ENCODE data around the gene PTPRR. TPM values are rescaled to one million over a fixed set of nuclear protein-coding genes. Genes with fewer than 3 reads are reported as not detected.

PTPRR gene
- total and polyA plus RNA-seq, 8 donors, result 0.45 to 11.1 (median 3.9) TPM; not detected in 2

GRCh38 chr12:70763666-70764065 lies 156.9 kb downstream of the PTPRR start:
- no peak overlapping the region for H3K27ac ChIP-seq
- H3K27me3 ChIP-seq, result no peaks in the 10 kb centered on the region
- no peak for DNase-seq
- no peak overlapping the region for H3K4me3 ChIP-seq
- TF ChIP-seq POLR2A (IDR thresholded peaks at IDR 0.05) (no peak), POLR2AphosphoS5 (IDR thresholded peaks at IDR 0.05) (no peak), EP300 (IDR thresholded peaks at IDR 0.05) (no peak)
- no peaks in the 10 kb centered on the region for H3K36me3 ChIP-seq
- 63 to 79% (median 68%) methylated on average over 2 of the region's 2 CpGs for WGBS, 5 donors
- peaks cover 0 to 10% (median 3%) of the 10 kb centered on the region in 4 donors for H3K9me3 ChIP-seq
- no peaks in the 10 kb centered on the region for H3K4me1 ChIP-seq
- intact Hi-C loops (cut with DNase I; ENCODE audit: low total_unique reads), result no loop called here

GRCh38 chr12:70762000-70762399 lies 158.5 kb downstream of the PTPRR start:
- no peak for DNase-seq
- no peak overlapping the region for H3K27ac ChIP-seq
- 44 to 76% (median 66%) methylated on average over 2 of the region's 2 CpGs for WGBS, 5 donors
- peaks cover 0 to 10% (median 1%) of the 10 kb centered on the region in 4 donors for H3K4me1 ChIP-seq
- no peaks in the 10 kb centered on the region for H3K36me3 ChIP-seq
- no peak overlapping the region for H3K4me3 ChIP-seq
- no peaks in the 10 kb centered on the region for H3K27me3 ChIP-seq
- intact Hi-C loops (cut with DNase I; ENCODE audit: low total_unique reads), result no loop called here
- H3K9me3 ChIP-seq, result peaks cover 0 to 10% (median 3%) of the 10 kb centered on the region in 4 donors
- TF ChIP-seq POLR2A (IDR thresholded peaks at IDR 0.05), result no peak
- TF ChIP-seq POLR2AphosphoS5 (IDR thresholded peaks at IDR 0.05), result no peak
- no peak for TF ChIP-seq CTCF (IDR thresholded peaks at IDR 0.05)
- no peak for TF ChIP-seq EP300 (IDR thresholded peaks at IDR 0.05)

- Histone ChIP-seq H3K4me3 (no peak overlapping the region), H3K4me1 (peaks cover 0 to 23% (median 9%) of the 10 kb centered on the region in 4 donors), H3K36me3 (no peaks in the 10 kb centered on the region), H3K27me3 (no peaks in the 10 kb centered on the region), H3K27ac (no peak overlapping the region), H3K9me3 (no peaks in the 10 kb centered on the region)
- TF ChIP-seq POLR2AphosphoS5 (IDR thresholded peaks at IDR 0.05) (no peak), POLR2A (IDR thresholded peaks at IDR 0.05) (no peak), CTCF (IDR thresholded peaks at IDR 0.05) (no peak), EP300 (IDR thresholded peaks at IDR 0.05) (no peak)
- DNase-seq, result no peak
- 91 to 96% (median 94%) methylated on average over 12 of the region's 12 CpGs for WGBS, 5 donors
- intact Hi-C loops (cut with DNase I; ENCODE audit: low total_unique reads), result no loop called here
Observed at GRCh38 chr12:70759161-70759918, 161.2 kb downstream of the PTPRR start.

- intact Hi-C loops (cut with DNase I; ENCODE audit: low total_unique reads), result no loop called here
- no peak for DNase-seq
- WGBS, 5 donors, result 81 to 90% (median 86%) methylated on average over 5 of the region's 5 CpGs
- no peak overlapping the region for H3K27ac ChIP-seq
- no peaks in the 10 kb centered on the region for H3K36me3 ChIP-seq
- peaks cover 0 to 23% (median 9%) of the 10 kb centered on the region in 4 donors for H3K4me1 ChIP-seq
- H3K27me3 ChIP-seq, result no peaks in the 10 kb centered on the region
- TF ChIP-seq POLR2A (IDR thresholded peaks at IDR 0.05) (no peak), POLR2AphosphoS5 (IDR thresholded peaks at IDR 0.05) (no peak), EP300 (IDR thresholded peaks at IDR 0.05) (no peak), CTCF (IDR thresholded peaks at IDR 0.05) (no peak)
- no peaks in the 10 kb centered on the region for H3K9me3 ChIP-seq
- no peak overlapping the region for H3K4me3 ChIP-seq
Observed at GRCh38 chr12:70758494-70758845, 162.1 kb downstream of the PTPRR start.

All from stomach (tissue), 9 donors.